Measurements from ENCODE around the gene PIP5K1B. TPM values are rescaled to one million over a fixed set of nuclear protein-coding genes. Genes with fewer than 3 reads are reported as not detected.
A peak's percentile ranks its signal among the peaks of the same experiment; 100 is the strongest.

Gene PIP5K1B
- total and polyA plus RNA-seq, 10 of the 15 experiments (the other 5 are each of a cell fraction or from before 2014, with no cell fraction given) = 6.8 to 16.3 (median 10.6) TPM

DNA sequence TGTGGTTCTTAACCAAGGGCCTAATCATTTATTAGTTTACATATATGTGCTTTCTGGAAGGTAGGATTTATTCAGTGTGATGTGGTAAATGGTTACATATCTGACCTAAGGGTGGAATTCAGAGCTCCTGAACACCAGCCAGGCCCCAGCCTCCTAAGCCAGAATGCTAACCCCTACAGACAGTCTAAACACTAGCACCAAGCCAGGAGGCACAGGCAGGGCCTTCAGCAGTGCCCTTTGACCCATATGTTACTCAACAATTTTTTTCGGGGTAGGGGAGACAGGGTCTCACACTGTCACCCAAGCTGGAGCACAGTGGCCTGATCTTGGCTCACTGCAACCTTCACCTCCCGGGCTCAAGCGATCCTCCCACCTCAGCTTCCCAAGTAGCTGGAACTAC, 268.6 kb downstream of the PIP5K1B start (continued):
- TF ChIP-seq SPI1 (IDR thresholded peaks at IDR 0.05; ENCODE audit: borderline replicate concordance, insufficient read depth, low read depth, low read length) (no peak), KAT2A (conservative IDR thresholded peaks at IDR 0.05; ENCODE audit: control insufficient read depth, low read depth, low read length) (no peak), USF1 (IDR thresholded peaks at IDR 0.05; ENCODE audit: borderline replicate concordance, extremely low read length, insufficient read depth, low read depth, low read length) (no peak)

- Histone ChIP-seq H3K27ac (ENCODE audit: control insufficient read depth, insufficient read depth) (peak overlapping the region; percentile 66), H3K79me2 (ENCODE audit: control insufficient read depth, insufficient read depth, low read length) (no peaks in the 10 kb centered on the region), H3K9ac (ENCODE audit: control insufficient read depth, insufficient read depth, low read length) (no peak overlapping the region; the same call in 1 of the 2 replicates), H3K4me1 (ENCODE audit: control insufficient read depth, insufficient read depth, low read length) (peaks cover 36% of the 10 kb centered on the region), H3K4me2 (ENCODE audit: control insufficient read depth, insufficient read depth) (peak overlapping the region; percentile 85), H2AFZ (ENCODE audit: control insufficient read depth, low read depth, low read length) (no peak overlapping the region), H3K4me3 (peak overlapping the region; percentile 28; the same call in 1 of the 2 replicates), H4K20me1 (ENCODE audit: control insufficient read depth, insufficient read depth) (no peaks in the 10 kb centered on the region), H3K27me3 (replicated peaks in 1 of 2; ENCODE audit: control insufficient read depth in 2 of 2, insufficient read depth in 2 of 2, low read length in 1 of 2) (no peaks in the 10 kb centered on the region), H3K9me3 (replicated peaks; ENCODE audit: control insufficient read depth, insufficient read depth, low read length) (no peaks in the 10 kb centered on the region; the same call in 2 of the 3 replicates), H3K36me3 (ENCODE audit: control insufficient read depth in 2 of 2, insufficient read depth in 2 of 2, low read length in 1 of 2) (no peaks in the 10 kb centered on the region)
- ChIA-PET RAD21 (ENCODE audit: unreplicated experiment) (interaction anchor here (0.6 to 4.1 kb wide), 8 partner anchors 9 to 55 kb away, joined by 3 to 29 read pairs (median 5); no protein-coding TSS in a partner anchor), CTCF (interaction anchor here (0.9 to 5.8 kb wide), 8 partner anchors 7 to 25 kb away, joined by 3 to 23 read pairs (median 7); no protein-coding TSS in a partner anchor), SMC1A (ENCODE audit: uncharacterized antibody, unreplicated experiment) (interaction anchor here (0.9 to 12.2 kb wide), 10 partner anchors 9 to 211 kb away, joined by 3 to 160 read pairs (median 4); no protein-coding TSS in a partner anchor), POLR2A (interaction anchor here (1.2 to 2.8 kb wide), 4 partner anchors 9 to 25 kb away, joined by 3 to 9 read pairs (median 6); no protein-coding TSS in a partner anchor)
- intact Hi-C loops (cut with micrococcal nuclease; ENCODE audit: unreplicated experiment) = no loop called here
- no TSS peak for BruUV-seq (replicated peaks)
- in situ Hi-C loops (cut with MboI) = no loop called here
- DNase-seq (ENCODE audit: low read depth, low spot score) = peak; percentile 84
- FAIRE-seq = peak; percentile 96
- WGBS (ENCODE audit: insufficient coverage, insufficient replicate concordance, low lambda C conversion rate, missing lambda C conversion rate) = 1% methylated on average over 5 of the region's 5 CpGs
- peak; percentile 92 for ATAC-seq
- no peak for TF ChIP-seq ZNF592 (IDR thresholded peaks at IDR 0.05)
- TF ChIP-seq ELK1 (IDR thresholded peaks at IDR 0.05; ENCODE audit: low read depth, low read length) = no peak
- TF ChIP-seq NR2C2 (IDR thresholded peaks at IDR 0.05; ENCODE audit: borderline replicate concordance, control insufficient read depth, insufficient read length, low read depth) = no peak
- TF ChIP-seq NRF1 (conservative IDR thresholded peaks at IDR 0.05; ENCODE audit: low read depth, low read length) = no peak
- peak; percentile 89 for TF ChIP-seq RUNX3 (IDR thresholded peaks at IDR 0.05; ENCODE audit: low read length)
- no peak for TF ChIP-seq EGR1 (IDR thresholded peaks at IDR 0.05; ENCODE audit: borderline replicate concordance in 1 of 2, low read depth in 2 of 2, low read length in 2 of 2)
- peak; percentile 76 for TF ChIP-seq EED (IDR thresholded peaks at IDR 0.05; ENCODE audit: low read depth)
- TF ChIP-seq CREB1 (IDR thresholded peaks at IDR 0.05; ENCODE audit: low read depth) = peak; percentile 53; the same call in 1 of the 2 replicates
Observed at GRCh38 chr9:68974431-68974830, 269.4 kb downstream of the PIP5K1B start.
